ENCODE measurements around the gene EIF4G3.

EIF4G3 gene

GRCh38 chr1:21000245-21000594, 176.5 kb downstream of the EIF4G3 start:
- H3K4me1 ChIP-seq = no peaks in the 10 kb centered on the region
- no peak overlapping the region for H3K4me3 ChIP-seq (ENCODE audit: low read depth, low read length)
- peaks cover 2% of the 10 kb centered on the region for H3K79me2 ChIP-seq
- no peak overlapping the region for H3K27ac ChIP-seq
- no peak for TF ChIP-seq CTCF (IDR thresholded peaks at IDR 0.05)
- H3K36me3 ChIP-seq (ENCODE audit: control insufficient read depth, insufficient read depth, low read length) = no peaks in the 10 kb centered on the region
- H3K27me3 ChIP-seq (ENCODE audit: control insufficient read depth, insufficient read depth, low read length) = no peaks in the 10 kb centered on the region
- H3K9me3 ChIP-seq (ENCODE audit: control insufficient read depth, low read length) = no peaks in the 10 kb centered on the region
- no peak overlapping the region for H3K9ac ChIP-seq
- no peak overlapping the region for H3K4me2 ChIP-seq (ENCODE audit: low read length)
- no peak overlapping the region for H2AFZ ChIP-seq

- Histone ChIP-seq H3K9me3 (ENCODE audit: control insufficient read depth, low read length) (no peaks in the 10 kb centered on the region), H3K27me3 (ENCODE audit: control insufficient read depth, insufficient read depth, low read length) (no peaks in the 10 kb centered on the region), H2AFZ (no peak overlapping the region), H3K36me3 (ENCODE audit: control insufficient read depth, insufficient read depth, low read length) (no peaks in the 10 kb centered on the region), H3K79me2 (peaks cover 2% of the 10 kb centered on the region), H3K4me1 (no peaks in the 10 kb centered on the region), H3K4me3 (ENCODE audit: low read depth, low read length) (no peak overlapping the region), H3K27ac (no peak overlapping the region), H3K9ac (no peak overlapping the region), H3K4me2 (ENCODE audit: low read length) (no peak overlapping the region)
- no peak for TF ChIP-seq CTCF (IDR thresholded peaks at IDR 0.05)
Observed at GRCh38 chr1:20999525-21000244, 177.0 kb downstream of the EIF4G3 start.

GRCh38 chr1:20998826-20999225, 177.9 kb downstream of the EIF4G3 start:
- Histone ChIP-seq H3K4me1 (no peaks in the 10 kb centered on the region), H3K36me3 (ENCODE audit: control insufficient read depth, insufficient read depth, low read length) (no peaks in the 10 kb centered on the region), H3K79me2 (peaks cover 2% of the 10 kb centered on the region), H3K4me3 (ENCODE audit: low read depth, low read length) (no peak overlapping the region), H3K9me3 (ENCODE audit: control insufficient read depth, low read length) (no peaks in the 10 kb centered on the region), H3K27me3 (ENCODE audit: control insufficient read depth, insufficient read depth, low read length) (no peaks in the 10 kb centered on the region), H2AFZ (no peak overlapping the region), H3K4me2 (ENCODE audit: low read length) (no peak overlapping the region), H3K9ac (no peak overlapping the region), H3K27ac (no peak overlapping the region)
- no peak for TF ChIP-seq CTCF (IDR thresholded peaks at IDR 0.05)

- no peak overlapping the region for H3K4me3 ChIP-seq (ENCODE audit: low read depth, low read length)
- no peak overlapping the region for H3K9ac ChIP-seq
- no peak overlapping the region for H3K4me2 ChIP-seq (ENCODE audit: low read length)
- H3K27me3 ChIP-seq (ENCODE audit: control insufficient read depth, insufficient read depth, low read length) = no peaks in the 10 kb centered on the region
- TF ChIP-seq CTCF (IDR thresholded peaks at IDR 0.05) = no peak
- H3K36me3 ChIP-seq (ENCODE audit: control insufficient read depth, insufficient read depth, low read length) = no peaks in the 10 kb centered on the region
- H3K27ac ChIP-seq = no peak overlapping the region
- no peaks in the 10 kb centered on the region for H3K9me3 ChIP-seq (ENCODE audit: control insufficient read depth, low read length)
- H3K4me1 ChIP-seq = no peaks in the 10 kb centered on the region
- no peak overlapping the region for H2AFZ ChIP-seq
- H3K79me2 ChIP-seq = peaks cover 2% of the 10 kb centered on the region
Observed at GRCh38 chr1:20997602-20998224, 179.0 kb downstream of the EIF4G3 start.

- Histone ChIP-seq H3K4me1 (no peaks in the 10 kb centered on the region), H2AFZ (no peak overlapping the region), H3K36me3 (ENCODE audit: control insufficient read depth, insufficient read depth, low read length) (no peaks in the 10 kb centered on the region), H3K4me2 (ENCODE audit: low read length) (no peak overlapping the region), H3K79me2 (peaks cover 2% of the 10 kb centered on the region), H3K9me3 (ENCODE audit: control insufficient read depth, low read length) (no peaks in the 10 kb centered on the region), H3K27me3 (ENCODE audit: control insufficient read depth, insufficient read depth, low read length) (no peaks in the 10 kb centered on the region), H3K4me3 (ENCODE audit: low read depth, low read length) (no peak overlapping the region), H3K27ac (no peak overlapping the region), H3K9ac (no peak overlapping the region)
- TF ChIP-seq CTCF (IDR thresholded peaks at IDR 0.05) = no peak
Observed at GRCh38 chr1:20996554-20996953, 180.1 kb downstream of the EIF4G3 start.
